NB4 (cell line): ENCODE measurements around the gene IL24.

Source experiments
- MAX ChIP-seq: IDR thresholded peaks from 2 replicates; pipeline ENCODE4 v1.6.1; 2011; ENCODE audit warnings: low read depth, low read length
- MYC ChIP-seq: IDR thresholded peaks from 2 replicates; pipeline ENCODE4 v1.6.1; 2011; ENCODE audit warnings: low read depth, low read length
- POLR2A ChIP-seq: IDR thresholded peaks from 2 replicates; pipeline ENCODE4 v1.6.1; 2011; ENCODE audit warnings: mild to moderate bottlenecking; ENCODE audit not compliant: insufficient read length; ENCODE audit errors: extremely low read depth
- TF ChIP-seq, protein P1 (sequence below): IDR thresholded peaks from one replicate; pipeline ENCODE4 v1.5.1; 2012; ENCODE audit warnings: low read depth, low read length

DNA sequence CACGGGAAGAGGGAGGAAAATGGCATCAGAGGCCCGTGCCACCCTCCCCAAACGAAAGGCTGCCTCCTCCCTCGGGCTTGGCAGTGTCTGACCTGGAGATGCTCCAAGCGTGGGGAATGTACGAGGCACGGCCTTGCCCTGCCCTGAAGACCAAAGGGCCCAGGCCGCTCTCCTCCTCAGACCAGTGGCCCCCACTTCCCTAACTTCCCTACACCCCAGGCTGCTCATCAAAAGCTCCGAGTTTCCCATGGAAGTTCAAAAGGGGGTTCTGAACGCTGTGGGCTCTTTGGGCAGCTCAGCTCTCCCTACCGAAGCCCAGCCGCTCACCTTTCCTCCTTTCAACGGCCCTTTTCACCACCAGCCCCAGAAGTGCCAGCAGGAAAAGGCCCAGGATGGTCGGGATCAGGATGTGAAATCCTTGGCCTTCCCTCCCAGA is 12.7 kb downstream of the IL24 start:
- TF ChIP-seq, protein P1, sequence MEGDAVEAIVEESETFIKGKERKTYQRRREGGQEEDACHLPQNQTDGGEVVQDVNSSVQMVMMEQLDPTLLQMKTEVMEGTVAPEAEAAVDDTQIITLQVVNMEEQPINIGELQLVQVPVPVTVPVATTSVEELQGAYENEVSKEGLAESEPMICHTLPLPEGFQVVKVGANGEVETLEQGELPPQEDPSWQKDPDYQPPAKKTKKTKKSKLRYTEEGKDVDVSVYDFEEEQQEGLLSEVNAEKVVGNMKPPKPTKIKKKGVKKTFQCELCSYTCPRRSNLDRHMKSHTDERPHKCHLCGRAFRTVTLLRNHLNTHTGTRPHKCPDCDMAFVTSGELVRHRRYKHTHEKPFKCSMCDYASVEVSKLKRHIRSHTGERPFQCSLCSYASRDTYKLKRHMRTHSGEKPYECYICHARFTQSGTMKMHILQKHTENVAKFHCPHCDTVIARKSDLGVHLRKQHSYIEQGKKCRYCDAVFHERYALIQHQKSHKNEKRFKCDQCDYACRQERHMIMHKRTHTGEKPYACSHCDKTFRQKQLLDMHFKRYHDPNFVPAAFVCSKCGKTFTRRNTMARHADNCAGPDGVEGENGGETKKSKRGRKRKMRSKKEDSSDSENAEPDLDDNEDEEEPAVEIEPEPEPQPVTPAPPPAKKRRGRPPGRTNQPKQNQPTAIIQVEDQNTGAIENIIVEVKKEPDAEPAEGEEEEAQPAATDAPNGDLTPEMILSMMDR = no peak
- no peak for TF ChIP-seq MYC
- TF ChIP-seq POLR2A = no peak
- no peak for TF ChIP-seq MAX
